GM04503 (cell line): ENCODE results near the gene TPD52L2.
"Not testable (repeated sequence)": the region's sequence is repeated elsewhere in the genome, so short reads cannot be mapped to it uniquely, and the experiment has no call there.

Source experiments
- DNase-seq: peaks from one replicate; pipeline ENCODE4 v3.0.0-alpha.2; 2012; ENCODE audit warnings: low read depth

The TPD52L2 gene

DNA sequence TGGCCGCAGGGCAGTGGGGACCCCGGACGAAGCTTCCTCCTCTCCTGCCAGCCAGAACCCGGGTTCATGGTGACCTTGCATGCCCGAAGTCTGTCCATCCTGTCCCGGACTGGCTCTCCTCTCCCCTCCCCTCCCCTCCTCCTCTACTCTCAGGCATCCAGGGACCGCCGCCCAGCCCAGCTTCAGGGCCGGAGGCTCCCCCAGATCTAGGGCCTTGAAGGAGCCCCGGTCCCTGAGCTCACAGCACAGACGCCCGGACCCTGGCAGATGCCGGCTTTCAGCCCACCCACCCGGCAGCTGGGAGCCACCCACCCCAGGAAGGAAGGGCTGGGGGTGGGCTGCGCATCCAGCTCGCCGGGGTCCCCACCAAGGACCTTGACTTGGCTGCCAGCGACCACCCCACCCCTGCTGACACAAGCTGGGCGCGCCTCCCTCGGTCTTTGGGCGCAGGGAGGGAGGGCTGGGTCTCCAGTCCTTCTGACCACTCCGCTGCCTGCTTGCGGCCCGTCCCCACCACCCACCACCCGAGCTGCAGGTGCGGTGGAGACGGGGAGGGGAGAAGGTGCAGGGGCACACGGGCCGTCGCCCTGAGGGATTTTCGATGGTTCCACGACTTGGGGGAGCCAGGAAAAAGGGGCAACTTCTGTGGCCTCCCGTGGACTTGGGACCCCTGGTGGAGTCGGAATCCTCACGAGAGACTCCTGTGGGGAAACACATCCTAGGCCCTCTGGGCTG lies 9.5 kb upstream of the TPD52L2 start:
- DNase-seq = no peak

GRCh38 chr20:63856098-63856511 lies 9.0 kb upstream of the TPD52L2 start:
- no peak for DNase-seq

DNA sequence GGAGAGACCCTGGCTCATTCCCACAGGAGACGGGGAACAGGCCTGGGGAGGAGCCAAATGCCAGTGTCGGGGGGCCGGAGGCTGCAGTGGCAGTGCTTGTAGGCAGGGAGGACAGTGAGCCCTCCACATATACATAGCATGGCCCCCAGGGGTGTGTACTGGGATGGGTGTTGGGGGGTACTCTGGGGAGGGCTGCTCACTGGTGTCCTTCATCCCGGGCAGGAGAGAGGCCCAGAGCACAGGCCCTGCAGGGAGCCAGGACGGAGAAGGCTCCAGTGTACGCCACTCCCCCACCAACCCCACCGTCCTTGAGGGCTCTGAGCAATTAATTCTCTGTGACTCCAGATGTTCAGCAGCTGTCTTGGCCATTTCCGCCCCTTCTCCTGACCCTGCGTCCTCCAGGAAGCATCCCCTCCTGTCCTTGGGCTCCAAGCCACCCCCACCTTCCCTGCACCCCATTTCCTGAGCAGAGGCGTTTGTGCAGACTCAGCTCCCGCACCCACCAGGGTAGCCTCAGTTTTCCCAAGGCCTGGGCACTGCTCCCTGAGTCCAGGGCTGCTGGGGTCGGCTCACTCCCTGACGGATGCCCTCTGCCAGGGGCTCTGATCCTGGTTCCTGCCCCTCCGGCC lies 7.2 kb upstream of the TPD52L2 start:
- DNase-seq = no peak

GRCh38 chr20:63858393-63859165 lies 6.5 kb upstream of the TPD52L2 start:
- no peak for DNase-seq

DNA sequence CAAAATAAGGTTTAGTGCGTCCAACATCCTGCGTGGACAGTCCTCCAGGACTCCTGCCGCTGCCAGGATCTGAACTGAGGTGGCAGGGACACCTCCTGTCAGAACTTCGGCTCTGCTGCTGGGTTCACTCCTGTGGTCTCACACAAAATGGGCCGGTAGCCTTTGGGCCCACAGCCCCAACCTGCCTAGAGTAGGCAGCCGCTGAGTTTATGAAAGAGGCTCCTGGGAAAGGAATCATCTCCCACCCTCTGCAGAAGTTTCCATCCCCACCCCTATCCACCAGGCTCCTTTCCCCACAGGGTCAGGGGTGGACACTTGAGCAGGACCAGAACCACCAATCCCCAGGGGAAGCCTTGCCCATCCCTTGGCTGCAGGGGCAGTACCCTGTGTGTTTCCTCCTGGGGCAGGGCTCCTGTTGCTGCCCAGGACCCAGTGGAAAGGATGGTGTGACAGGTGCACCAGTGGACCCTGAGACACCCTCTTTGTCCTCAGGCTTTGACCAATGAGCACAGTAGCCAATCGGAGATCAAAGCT lies 5.8 kb upstream of the TPD52L2 start:
- no peak for DNase-seq

GRCh38 chr20:63860325-63861051 lies 4.6 kb upstream of the TPD52L2 start:
- no peak for DNase-seq

- no peak for DNase-seq
Measured at GRCh38 chr20:63861365-63861934, 3.6 kb upstream of the TPD52L2 start, which contains the start of gene ABHD16B. Gene ABHD16B (plus strand): TSS chr20:63861498. CDS start chr20:63861541, 43 bp downstream.

DNA sequence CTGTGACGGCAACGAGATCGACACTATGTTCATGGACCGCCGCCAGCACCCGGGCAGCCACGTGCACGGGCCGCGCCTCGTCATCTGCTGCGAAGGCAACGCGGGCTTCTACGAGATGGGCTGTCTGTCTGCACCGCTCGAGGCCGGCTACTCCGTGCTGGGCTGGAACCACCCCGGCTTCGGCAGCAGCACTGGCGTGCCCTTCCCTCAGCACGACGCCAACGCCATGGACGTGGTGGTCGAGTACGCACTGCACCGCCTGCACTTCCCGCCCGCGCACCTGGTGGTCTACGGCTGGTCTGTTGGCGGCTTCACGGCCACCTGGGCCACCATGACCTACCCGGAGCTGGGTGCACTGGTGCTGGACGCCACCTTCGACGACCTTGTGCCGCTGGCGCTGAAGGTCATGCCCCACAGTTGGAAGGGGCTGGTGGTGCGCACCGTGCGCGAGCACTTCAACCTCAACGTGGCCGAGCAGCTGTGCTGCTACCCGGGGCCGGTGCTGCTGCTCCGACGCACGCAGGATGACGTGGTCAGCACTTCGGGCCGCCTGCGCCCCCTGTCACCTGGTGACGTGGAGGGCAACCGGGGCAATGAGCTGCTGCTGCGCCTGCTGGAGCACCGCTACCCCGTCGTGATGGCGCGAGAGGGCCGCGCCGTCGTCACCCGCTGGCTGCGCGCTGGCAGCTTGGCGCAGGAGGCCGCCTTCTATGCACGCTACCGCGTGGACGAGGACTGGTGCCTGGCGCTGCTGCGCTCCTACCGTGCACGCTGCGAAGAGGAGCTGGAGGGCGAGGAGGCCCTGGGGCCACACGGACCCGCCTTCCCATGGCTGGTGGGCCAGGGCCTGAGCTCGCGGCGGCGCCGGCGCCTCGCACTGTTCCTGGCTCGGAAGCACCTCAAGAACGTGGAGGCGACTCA lies 2.8 kb upstream of the TPD52L2 start:
- no peak for DNase-seq

DNA sequence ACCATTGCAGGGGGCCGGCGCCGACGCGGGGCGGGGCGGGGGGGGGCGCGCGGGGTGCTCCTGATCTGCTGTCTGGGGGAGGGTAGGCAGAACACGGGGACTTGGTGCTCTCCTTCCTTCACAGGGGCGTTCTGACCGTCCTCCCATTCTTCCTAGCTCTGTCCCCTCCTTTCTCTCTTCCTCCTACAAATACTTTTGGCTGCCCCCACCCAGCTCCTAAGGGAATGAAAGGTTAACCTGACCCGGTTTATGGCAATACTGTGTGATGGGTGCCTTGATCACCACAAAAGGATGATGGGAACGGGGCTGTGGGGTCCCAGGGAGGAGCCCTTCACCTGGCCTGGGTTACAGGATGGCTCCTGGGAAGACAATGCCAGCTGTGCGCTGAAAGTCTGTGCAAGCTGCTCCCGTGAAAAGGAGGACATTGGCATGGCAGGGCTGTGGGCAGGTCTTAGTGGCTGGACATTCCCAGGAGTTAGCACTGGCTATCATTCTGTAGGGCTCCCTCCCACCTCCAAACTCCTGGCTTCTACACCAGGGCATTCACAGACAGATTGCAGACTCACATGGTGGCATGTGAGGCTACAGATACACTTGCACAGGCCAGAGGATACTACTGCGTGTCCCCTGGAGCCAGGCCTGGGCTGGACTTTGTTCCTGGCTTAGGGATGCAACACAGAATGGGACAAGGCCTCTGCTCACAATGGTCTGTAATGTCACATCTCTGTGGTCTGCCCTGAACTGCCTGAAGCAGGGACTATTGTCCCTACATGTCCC lies 1.9 kb upstream of the TPD52L2 start:
- no peak for DNase-seq

GRCh38 chr20:63863798-63864544 lies 1.1 kb upstream of the TPD52L2 start:
- DNase-seq = peak; percentile 34

DNA sequence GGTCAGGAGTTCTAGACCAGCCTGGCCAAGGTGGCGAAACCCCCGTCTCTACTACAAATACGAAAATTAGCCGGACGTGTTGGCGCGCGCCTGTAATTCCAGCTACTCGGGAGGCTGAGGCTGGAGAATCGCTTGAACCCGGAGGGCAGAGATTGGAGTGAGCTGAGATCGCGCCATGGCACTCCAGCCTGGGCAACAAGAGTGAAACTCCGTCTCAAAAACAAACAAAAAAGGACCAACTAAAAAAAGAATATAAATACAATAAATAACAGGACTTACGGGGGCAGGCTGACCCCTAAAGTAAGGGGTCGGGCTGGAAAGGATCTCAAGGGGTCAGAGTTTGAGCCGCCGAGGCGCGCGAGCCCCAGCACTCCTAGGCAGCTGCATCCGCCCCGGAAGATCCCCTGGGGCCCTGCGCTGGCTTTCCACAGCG lies 509 bp upstream of the TPD52L2 start:
- DNase-seq = no peak

DNA sequence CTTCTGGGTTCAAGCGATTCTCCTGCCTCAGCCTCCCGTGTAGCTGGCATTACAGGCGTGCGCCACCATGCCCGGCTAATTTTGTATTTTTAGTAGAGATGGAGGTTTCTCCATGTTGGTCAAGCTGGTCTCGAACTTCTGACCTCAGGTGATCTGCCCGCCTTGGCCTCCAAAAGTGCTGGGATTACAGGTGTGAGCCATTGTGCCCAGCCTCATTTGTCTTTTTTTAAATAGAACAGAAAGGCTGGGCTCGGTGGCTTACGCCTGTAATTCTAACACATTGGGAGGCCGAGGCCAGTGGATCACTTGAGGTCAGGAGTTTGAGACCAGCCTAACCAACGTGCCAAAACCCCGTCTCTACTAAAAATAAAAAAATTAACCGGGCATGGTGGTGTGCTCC lies 2.0 kb downstream of the TPD52L2 start:
- not testable (repeated sequence) for DNase-seq

DNA sequence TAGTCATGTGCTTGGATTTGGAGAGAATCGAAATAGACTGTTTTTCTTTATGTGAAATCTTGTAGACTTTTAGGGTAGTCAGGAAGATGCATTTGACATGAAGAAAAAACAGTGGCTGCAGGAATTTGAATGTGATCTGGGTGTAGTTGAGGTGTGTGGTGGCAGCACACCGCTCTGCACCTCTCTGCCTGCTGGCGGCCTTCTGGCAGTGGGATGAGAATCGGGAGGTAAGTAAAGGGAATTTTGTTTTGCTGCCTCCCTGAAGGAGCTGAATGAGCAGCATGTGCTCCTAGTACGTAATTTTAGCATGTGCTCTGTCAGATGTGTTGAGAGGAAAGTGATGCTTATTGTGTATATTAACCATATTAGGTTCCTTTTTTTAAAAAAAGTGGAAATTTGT lies 3.2 kb downstream of the TPD52L2 start:
- no peak for DNase-seq

DNA sequence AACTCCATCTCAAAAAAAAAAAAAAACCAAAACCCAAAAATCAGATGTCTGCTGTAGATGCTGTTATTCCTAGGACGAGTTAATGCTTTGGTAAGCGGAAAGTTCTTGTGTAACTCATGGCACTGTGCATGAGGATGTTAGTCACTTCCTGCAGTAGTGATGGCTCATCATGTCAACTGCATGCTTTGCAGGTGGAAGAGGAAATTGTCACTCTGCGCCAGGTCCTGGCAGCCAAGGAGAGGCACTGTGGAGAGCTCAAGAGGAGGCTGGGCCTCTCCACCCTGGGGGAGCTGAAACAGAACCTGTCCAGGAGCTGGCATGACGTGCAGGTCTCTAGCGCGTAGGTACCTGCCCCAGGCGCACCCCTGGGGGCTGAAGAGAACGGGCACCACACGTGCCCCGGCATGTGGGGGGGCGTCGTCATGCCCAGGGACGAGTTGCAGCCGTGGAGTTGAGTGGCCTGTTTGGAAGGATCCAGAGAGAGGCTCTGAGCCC lies 8.5 kb downstream of the TPD52L2 start:
- no peak for DNase-seq

DNA sequence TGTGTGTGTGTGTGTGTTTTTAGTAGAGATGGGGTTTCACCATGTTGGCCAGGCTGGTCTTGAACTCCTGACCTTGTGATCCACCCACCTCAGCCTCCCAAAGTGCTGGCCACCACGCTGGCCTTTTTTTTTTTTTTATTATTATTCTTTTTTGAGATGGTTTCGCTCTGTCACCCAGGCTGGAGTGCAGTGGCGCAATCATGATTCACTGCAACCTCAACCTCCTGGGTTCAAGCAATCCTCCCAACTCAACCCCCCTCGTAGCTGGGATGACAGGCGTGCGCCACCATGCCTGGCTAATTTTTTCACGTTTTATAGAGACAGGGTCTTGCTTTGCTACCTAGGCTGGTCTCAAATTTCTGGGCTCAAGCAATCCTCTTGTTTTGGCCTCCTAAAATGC lies 9.2 kb downstream of the TPD52L2 start:
- DNase-seq = not testable (repeated sequence)

DNA sequence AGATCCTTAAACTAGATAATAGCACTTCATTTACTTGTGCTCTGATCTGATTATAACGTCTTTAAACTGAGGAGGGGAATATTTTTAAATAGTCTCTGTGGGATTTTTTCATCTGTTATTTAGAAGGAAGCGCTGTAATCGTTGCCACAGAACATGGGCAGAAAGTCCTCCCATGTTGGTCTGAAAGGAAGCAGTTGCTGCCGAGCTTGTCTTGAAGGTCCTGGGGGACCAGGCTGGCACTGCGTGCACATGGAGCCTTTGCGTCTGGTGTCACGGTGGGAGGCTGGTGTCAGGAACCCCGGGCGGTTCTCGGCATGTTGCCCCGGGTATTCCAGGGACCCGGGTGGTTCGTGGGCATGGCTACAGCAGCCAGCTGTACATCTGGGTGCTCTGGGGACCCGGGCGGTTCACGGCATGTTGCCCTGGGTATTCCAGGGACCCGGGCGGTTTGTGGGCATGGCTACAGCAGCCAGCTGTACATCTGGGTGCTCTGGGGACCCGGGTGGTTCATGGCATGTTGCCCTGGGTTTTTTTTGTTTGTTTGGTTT lies 11.5 kb downstream of the TPD52L2 start:
- DNase-seq = no peak

GRCh38 chr20:63877755-63878470 lies 12.8 kb downstream of the TPD52L2 start:
- DNase-seq = no peak
